GM19025 (cell line): ENCODE measurements around the gene CYP1B1.
"Not testable (repeated sequence)": the region's sequence is repeated elsewhere in the genome, so short reads cannot be mapped to it uniquely, and the experiment has no call there.

Source experiments
- ATAC-seq: cut with Tn5 transposase; IDR thresholded peaks from one replicate; pipeline ENCODE4 v1.9.1; 2021; ENCODE audit warnings: mild to moderate bottlenecking, low read depth, moderate library complexity; ENCODE audit not compliant: unreplicated experiment

The CYP1B1 gene

GRCh38 chr2:38075507-38076151 is at the start of gene CYP1B1:
Gene CYP1B1 (minus strand): TSS chr2:38076151. CDS start chr2:38075388, 763 bp downstream.
- ATAC-seq, result no peak

- ATAC-seq, result no peak
Observed at GRCh38 chr2:38125007-38125406, 49.1 kb upstream of the CYP1B1 start.

GRCh38 chr2:38123911-38124310 is 48.0 kb upstream of the CYP1B1 start:
- no peak for ATAC-seq

- ATAC-seq, result no peak
Observed at GRCh38 chr2:38122344-38122743, 46.4 kb upstream of the CYP1B1 start.

GRCh38 chr2:38121481-38121880 is 45.5 kb upstream of the CYP1B1 start:
- no peak for ATAC-seq

GRCh38 chr2:38120829-38121228 is 44.9 kb upstream of the CYP1B1 start:
- no peak for ATAC-seq

GRCh38 chr2:38120264-38120592 is 44.3 kb upstream of the CYP1B1 start:
- no peak for ATAC-seq

- no peak for ATAC-seq
Observed at GRCh38 chr2:38116762-38117161, 40.8 kb upstream of the CYP1B1 start.

- peak; percentile 58 for ATAC-seq
Observed at GRCh38 chr2:38115216-38116032, 39.5 kb upstream of the CYP1B1 start.

GRCh38 chr2:38113981-38114708 is 38.2 kb upstream of the CYP1B1 start:
- no peak for ATAC-seq

- no peak for ATAC-seq
Observed at GRCh38 chr2:38113051-38113450, 37.1 kb upstream of the CYP1B1 start.

GRCh38 chr2:38111350-38111749 is 35.4 kb upstream of the CYP1B1 start:
- ATAC-seq, result not testable (repeated sequence)

GRCh38 chr2:38109732-38110181 is 33.8 kb upstream of the CYP1B1 start:
- ATAC-seq, result peak; percentile 59

GRCh38 chr2:38108907-38109731 is 33.2 kb upstream of the CYP1B1 start:
- ATAC-seq, result peak; percentile 19

- ATAC-seq, result no peak
Observed at GRCh38 chr2:38107738-38108410, 31.9 kb upstream of the CYP1B1 start.

- ATAC-seq, result no peak
Observed at GRCh38 chr2:38106405-38107094, 30.6 kb upstream of the CYP1B1 start.

GRCh38 chr2:38105922-38106321 is 30.0 kb upstream of the CYP1B1 start:
- no peak for ATAC-seq

- ATAC-seq, result no peak
Observed at GRCh38 chr2:38104598-38104997, 28.6 kb upstream of the CYP1B1 start.

GRCh38 chr2:38100328-38100727 is 24.4 kb upstream of the CYP1B1 start:
- no peak for ATAC-seq
